ENCODE data around the gene SERTAD2.

Gene SERTAD2

GRCh38 chr2:64652231-64653108 is 1.2 kb downstream of the SERTAD2 start:
- TF ChIP-seq CTCF (IDR thresholded peaks at IDR 0.05; ENCODE audit: low read depth, low read length), result no peak
- peak overlapping the region; percentile 89 for H3K4me3 ChIP-seq (ENCODE audit: low read depth, low read length)

DNA sequence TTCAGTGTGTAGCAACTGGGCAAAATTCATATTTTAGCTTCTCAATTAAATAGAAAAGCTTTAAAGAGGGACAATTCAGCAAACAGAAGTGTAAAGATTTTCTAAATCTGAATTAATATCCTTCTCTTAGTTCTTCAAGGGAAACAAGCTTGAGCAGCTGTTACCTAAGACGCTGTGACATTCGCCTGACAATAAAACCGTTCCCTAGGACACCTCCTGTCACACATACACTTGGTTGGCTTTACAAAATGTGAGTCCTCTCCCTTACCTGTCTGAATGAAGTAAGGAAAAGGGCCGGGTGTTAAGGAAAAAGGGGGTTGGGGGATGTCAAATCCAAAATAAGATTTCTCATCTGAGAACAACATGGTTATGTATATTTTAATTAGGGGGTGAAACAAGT is 2.1 kb downstream of the SERTAD2 start:
- no peak overlapping the region; the same call in 1 of the 2 replicates for H3K4me3 ChIP-seq (ENCODE audit: low read depth, low read length)
- no peak for TF ChIP-seq CTCF (IDR thresholded peaks at IDR 0.05; ENCODE audit: low read depth, low read length)

DNA sequence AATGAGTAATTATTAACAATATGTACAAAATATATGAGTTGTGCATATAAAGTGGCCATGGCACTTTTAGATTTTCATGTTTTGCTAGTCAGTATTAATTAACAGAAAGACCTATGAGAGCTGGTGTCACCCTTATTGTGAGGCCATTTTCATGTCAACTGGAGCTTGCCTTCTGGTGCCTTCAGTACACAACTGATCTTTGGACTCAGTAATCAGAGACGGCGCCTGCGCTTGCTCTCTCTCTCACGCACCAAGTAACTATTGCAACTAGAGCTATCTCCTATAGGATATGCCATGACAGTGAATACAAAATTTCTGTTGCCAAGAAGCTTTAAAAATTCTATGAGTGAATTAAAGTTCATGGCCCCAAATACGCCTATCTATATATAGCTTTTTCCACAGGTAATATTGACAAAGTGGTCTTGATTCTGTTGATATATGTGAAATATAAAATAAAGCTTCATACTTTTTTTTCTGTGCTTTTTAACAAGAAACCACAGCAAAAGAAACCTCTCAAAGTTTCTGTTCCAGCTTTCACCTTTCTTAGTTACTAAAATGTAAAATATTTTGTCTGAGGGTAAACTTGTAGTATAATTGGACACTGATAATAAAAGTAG is 2.9 kb downstream of the SERTAD2 start:
- TF ChIP-seq CTCF (IDR thresholded peaks at IDR 0.05; ENCODE audit: low read depth, low read length), result no peak
- H3K4me3 ChIP-seq (ENCODE audit: low read depth, low read length), result no peak overlapping the region

GRCh38 chr2:64650296-64650695 is 3.4 kb downstream of the SERTAD2 start:
- no peak overlapping the region for H3K4me3 ChIP-seq (ENCODE audit: low read depth, low read length)

GRCh38 chr2:64649626-64650025 is 4.1 kb downstream of the SERTAD2 start:
- TF ChIP-seq CTCF (IDR thresholded peaks at IDR 0.05; ENCODE audit: low read depth, low read length), result no peak
- no peak overlapping the region for H3K4me3 ChIP-seq (ENCODE audit: low read depth, low read length)

More at GRCh38 chr2:64650296-64650695, 3.4 kb downstream of the SERTAD2 start:
- TF ChIP-seq CTCF (IDR thresholded peaks at IDR 0.05; ENCODE audit: low read depth, low read length), result no peak

DNA sequence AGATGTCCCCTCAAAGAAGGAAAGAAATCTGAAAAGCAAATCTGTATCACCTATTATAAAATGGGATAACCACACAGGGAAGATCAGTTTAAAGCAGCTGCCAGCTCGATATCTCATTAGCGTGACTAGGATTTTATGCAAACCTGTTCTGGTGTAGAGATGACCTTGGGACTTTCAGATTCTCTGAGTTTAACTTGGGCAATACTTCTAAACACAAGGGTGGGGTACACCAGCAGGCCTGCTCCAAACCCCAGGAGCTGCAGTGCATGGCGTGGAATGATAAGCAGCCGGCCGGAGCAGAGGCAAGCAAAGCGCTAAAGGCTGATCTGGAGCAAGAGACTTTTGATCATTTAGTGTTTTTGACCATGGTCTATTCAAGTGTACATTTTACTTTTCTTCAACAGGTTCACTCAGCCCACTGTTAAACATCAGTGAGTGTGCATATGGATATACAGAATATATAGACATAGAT is 4.7 kb downstream of the SERTAD2 start:
- no peak for TF ChIP-seq CTCF (IDR thresholded peaks at IDR 0.05; ENCODE audit: low read depth, low read length)
- H3K4me3 ChIP-seq (ENCODE audit: low read depth, low read length), result no peak overlapping the region

All from WI38 (cell line).